Measurements from ENCODE around the gene SLC4A9.

Gene SLC4A9

DNA sequence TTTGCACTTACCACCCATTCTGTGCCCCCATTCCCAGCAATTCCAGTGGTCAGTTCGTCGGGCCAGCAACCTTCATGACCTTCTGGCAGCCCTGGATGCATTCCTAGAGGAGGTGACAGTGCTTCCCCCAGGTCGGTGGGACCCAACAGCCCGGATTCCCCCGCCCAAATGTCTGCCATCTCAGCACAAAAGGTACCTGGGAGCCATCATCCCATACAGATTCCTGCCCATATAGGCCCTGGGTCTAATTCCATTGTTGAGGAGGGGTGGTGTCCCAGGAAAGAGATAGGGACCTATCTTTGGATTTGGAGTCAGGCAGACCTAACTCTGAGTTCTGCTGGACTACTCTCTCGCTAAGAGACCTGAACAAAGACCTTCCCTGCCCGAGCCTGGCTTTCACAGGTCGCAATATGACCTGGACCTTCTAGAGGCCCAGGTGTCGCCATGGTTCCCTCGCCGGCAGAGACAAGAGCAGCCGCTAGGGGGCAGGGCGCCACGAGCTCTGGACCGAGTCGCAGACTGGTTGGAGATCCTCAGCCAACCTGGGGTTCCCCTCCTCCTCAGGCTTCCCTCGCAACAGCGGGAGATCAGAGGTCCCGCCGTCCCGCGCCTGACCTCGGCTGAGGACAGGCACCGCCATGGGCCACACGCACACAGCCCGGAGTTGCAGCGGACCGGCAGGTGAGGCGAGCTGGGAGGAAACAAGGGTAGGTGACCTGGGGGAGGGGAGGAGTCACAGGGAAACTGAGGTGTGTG lies 3.1 kb downstream of the SLC4A9 start:
- peaks cover 10% of the 10 kb centered on the region for H3K27me3 ChIP-seq (ENCODE audit: insufficient read depth, insufficient read length)
- H3K4me1 ChIP-seq (ENCODE audit: insufficient read depth, insufficient read length), result peaks cover 13% of the 10 kb centered on the region
- peak overlapping the region; percentile 56 for H3K9ac ChIP-seq (ENCODE audit: insufficient read length, low read depth)
- H3K36me3 ChIP-seq (ENCODE audit: insufficient read depth, insufficient read length, low read length), result no peaks in the 10 kb centered on the region
- H3K4me3 ChIP-seq (ENCODE audit: insufficient read length, low read depth), result peak overlapping the region; percentile 45
- TF ChIP-seq YY1 (IDR thresholded peaks at IDR 0.05; ENCODE audit: insufficient read depth, insufficient read length) (no peak), ZNF274 (IDR thresholded peaks at IDR 0.05; ENCODE audit: low read depth, low read length) (no peak)
- peak; percentile 42 for DNase-seq (ENCODE audit: low read depth, low spot score)
- H3K9me3 ChIP-seq (ENCODE audit: insufficient read depth, low read length), result no peaks in the 10 kb centered on the region

DNA sequence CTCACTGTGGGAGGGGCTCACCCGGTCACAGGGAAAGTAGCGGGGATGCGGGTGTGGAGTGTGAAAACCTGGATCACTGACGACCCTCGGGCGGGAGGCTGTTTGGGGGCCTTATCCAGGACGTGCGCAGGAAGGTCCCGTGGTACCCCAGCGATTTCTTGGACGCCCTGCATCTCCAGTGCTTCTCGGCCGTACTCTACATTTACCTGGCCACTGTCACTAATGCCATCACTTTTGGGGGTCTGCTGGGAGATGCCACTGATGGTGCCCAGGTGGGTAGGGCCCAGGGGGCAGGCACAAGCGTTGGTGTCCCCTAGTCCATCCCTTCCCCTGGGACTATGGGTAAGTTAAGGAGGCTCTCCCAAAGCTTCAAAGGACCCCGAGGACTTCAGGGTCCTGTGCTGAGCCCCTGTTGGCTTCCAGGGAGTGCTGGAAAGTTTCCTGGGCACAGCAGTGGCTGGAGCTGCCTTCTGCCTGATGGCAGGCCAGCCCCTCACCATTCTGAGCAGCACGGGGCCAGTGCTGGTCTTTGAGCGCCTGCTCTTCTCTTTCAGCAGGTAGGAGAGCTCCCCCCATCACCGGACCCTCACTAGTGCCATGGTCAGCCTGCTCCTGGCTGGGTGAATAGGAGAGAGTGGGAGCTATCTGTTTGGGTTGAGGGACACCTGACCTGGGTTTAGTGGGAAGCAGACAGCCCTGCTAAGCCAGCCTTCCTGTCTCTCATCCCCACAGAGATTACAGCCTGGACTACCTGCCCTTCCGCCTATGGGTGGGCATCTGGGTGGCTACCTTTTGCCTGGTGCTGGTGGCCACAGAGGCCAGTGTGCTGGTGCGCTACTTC lies 3.9 kb downstream of the SLC4A9 start:
- Histone ChIP-seq H3K9ac (ENCODE audit: insufficient read length, low read depth) (peak overlapping the region; percentile 56), H3K4me1 (ENCODE audit: insufficient read depth, insufficient read length) (peaks cover 9% of the 10 kb centered on the region), H3K27me3 (ENCODE audit: insufficient read depth, insufficient read length) (peaks cover 10% of the 10 kb centered on the region), H3K9me3 (ENCODE audit: insufficient read depth, low read length) (no peaks in the 10 kb centered on the region), H3K4me3 (ENCODE audit: insufficient read length, low read depth) (peak overlapping the region; percentile 45), H3K36me3 (ENCODE audit: insufficient read depth, insufficient read length, low read length) (no peaks in the 10 kb centered on the region)
- no peak for DNase-seq (ENCODE audit: low read depth, low spot score)
- TF ChIP-seq YY1 (IDR thresholded peaks at IDR 0.05; ENCODE audit: insufficient read depth, insufficient read length) (no peak), SUZ12 (IDR thresholded peaks at IDR 0.05; ENCODE audit: extremely low read depth, insufficient read depth, insufficient read length) (no peak), ZNF274 (IDR thresholded peaks at IDR 0.05; ENCODE audit: low read depth, low read length) (no peak)

DNA sequence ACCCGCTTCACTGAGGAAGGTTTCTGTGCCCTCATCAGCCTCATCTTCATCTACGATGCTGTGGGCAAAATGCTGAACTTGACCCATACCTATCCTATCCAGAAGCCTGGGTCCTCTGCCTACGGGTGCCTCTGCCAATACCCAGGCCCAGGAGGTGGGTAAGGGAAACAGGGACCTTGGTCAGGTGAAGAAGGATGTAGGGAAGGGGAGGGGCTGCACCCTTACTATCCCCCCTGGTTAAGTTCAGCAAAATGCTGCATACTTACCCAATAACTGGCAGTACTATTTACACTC lies 4.4 kb downstream of the SLC4A9 start:
- no peak overlapping the region for H3K4me3 ChIP-seq (ENCODE audit: insufficient read length, low read depth)
- H3K27me3 ChIP-seq (ENCODE audit: insufficient read depth, insufficient read length), result peaks cover 10% of the 10 kb centered on the region
- H3K9me3 ChIP-seq (ENCODE audit: insufficient read depth, low read length), result no peaks in the 10 kb centered on the region
- no peak for DNase-seq (ENCODE audit: low read depth, low spot score)
- TF ChIP-seq YY1 (IDR thresholded peaks at IDR 0.05; ENCODE audit: insufficient read depth, insufficient read length) (no peak), SUZ12 (IDR thresholded peaks at IDR 0.05; ENCODE audit: extremely low read depth, insufficient read depth, insufficient read length) (no peak), ZNF274 (IDR thresholded peaks at IDR 0.05; ENCODE audit: low read depth, low read length) (no peak)
- no peaks in the 10 kb centered on the region for H3K36me3 ChIP-seq (ENCODE audit: insufficient read depth, insufficient read length, low read length)
- H3K9ac ChIP-seq (ENCODE audit: insufficient read length, low read depth), result no peak overlapping the region
- peaks cover 9% of the 10 kb centered on the region for H3K4me1 ChIP-seq (ENCODE audit: insufficient read depth, insufficient read length)

DNA sequence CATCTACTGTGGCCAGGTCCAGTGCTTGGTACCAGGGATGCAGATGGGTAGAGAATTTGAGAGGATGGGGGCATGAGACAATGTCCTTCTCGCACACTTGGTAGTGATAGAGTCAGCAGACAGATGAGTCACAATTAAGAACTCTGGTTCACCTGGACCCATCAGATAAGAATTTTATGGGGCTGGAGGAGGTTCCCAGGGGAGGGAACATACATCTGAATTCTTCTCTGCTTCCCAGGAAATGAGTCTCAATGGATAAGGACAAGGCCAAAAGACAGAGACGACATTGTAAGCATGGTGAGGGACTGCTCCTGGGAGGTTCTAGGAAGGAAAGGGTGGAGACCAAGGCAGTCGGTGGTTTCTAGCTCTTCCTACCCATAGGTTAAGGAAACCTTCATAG lies 5.3 kb downstream of the SLC4A9 start:
- H3K4me1 ChIP-seq (ENCODE audit: insufficient read depth, insufficient read length), result peaks cover 4% of the 10 kb centered on the region
- H3K36me3 ChIP-seq (ENCODE audit: insufficient read depth, insufficient read length, low read length), result no peaks in the 10 kb centered on the region
- H3K9me3 ChIP-seq (ENCODE audit: insufficient read depth, low read length), result no peaks in the 10 kb centered on the region
- H3K9ac ChIP-seq (ENCODE audit: insufficient read length, low read depth), result no peak overlapping the region
- no peak overlapping the region for H3K4me3 ChIP-seq (ENCODE audit: insufficient read length, low read depth)
- H3K27me3 ChIP-seq (ENCODE audit: insufficient read depth, insufficient read length), result peaks cover 10% of the 10 kb centered on the region
- TF ChIP-seq SUZ12 (IDR thresholded peaks at IDR 0.05; ENCODE audit: extremely low read depth, insufficient read depth, insufficient read length) (no peak), YY1 (IDR thresholded peaks at IDR 0.05; ENCODE audit: insufficient read depth, insufficient read length) (no peak), ZNF274 (IDR thresholded peaks at IDR 0.05; ENCODE audit: low read depth, low read length) (no peak)
- no peak for DNase-seq (ENCODE audit: low read depth, low spot score)

DNA sequence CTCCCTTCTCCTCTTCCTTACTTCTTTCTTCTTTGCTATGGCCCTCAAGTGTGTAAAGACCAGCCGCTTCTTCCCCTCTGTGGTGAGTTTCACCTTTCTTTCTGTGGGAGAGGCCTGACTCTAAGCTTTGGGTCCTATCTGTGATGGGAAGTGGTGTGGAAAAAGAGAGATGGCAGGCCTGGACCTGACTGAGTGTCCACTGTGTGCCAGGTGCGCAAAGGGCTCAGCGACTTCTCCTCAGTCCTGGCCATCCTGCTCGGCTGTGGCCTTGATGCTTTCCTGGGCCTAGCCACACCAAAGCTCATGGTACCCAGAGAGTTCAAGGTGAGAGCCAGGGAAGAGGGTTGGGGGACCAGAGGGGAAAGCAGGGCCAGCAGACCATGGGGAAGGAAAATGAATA lies 5.9 kb downstream of the SLC4A9 start:
- Histone ChIP-seq H3K4me1 (ENCODE audit: insufficient read depth, insufficient read length) (peaks cover 4% of the 10 kb centered on the region), H3K9me3 (ENCODE audit: insufficient read depth, low read length) (no peaks in the 10 kb centered on the region), H3K36me3 (ENCODE audit: insufficient read depth, insufficient read length, low read length) (no peaks in the 10 kb centered on the region), H3K9ac (ENCODE audit: insufficient read length, low read depth) (no peak overlapping the region), H3K4me3 (ENCODE audit: insufficient read length, low read depth) (no peak overlapping the region), H3K27me3 (ENCODE audit: insufficient read depth, insufficient read length) (peaks cover 10% of the 10 kb centered on the region)
- no peak for DNase-seq (ENCODE audit: low read depth, low spot score)
- TF ChIP-seq ZNF274 (IDR thresholded peaks at IDR 0.05; ENCODE audit: low read depth, low read length), result no peak
- no peak for TF ChIP-seq SUZ12 (IDR thresholded peaks at IDR 0.05; ENCODE audit: extremely low read depth, insufficient read depth, insufficient read length)
- no peak for TF ChIP-seq YY1 (IDR thresholded peaks at IDR 0.05; ENCODE audit: insufficient read depth, insufficient read length)

DNA sequence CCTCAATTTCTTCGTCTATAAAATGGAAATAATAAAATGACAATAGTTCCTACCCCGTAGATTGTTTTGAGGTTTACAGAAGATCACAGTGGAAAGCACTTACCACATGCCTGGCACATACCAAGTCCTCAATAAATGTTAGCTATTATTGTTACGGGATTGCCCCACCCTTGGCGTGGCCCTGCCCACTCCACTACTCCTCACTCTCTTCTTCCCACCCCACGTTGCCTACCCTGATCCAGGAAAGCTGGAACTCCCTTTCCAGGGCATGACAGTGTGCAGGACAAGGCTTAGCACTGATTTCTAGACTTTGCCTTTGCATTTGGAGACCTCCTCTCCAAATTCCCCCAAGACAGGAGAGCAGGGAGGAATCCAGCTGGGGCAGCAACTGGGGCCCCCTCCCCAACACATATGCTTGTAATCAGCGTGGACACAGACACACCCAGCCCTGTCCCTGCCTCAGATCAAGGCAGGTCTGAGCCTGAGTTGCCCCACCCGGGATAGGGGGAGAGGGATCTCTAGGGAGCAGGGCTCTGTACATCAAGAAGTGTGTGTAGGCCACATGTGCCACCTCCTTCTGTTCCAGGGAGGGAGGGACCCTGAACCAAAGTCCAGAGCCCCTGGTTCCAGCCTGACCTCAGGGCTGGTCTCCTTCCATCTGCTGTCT lies 6.7 kb downstream of the SLC4A9 start:
- Histone ChIP-seq H3K4me1 (ENCODE audit: insufficient read depth, insufficient read length) (peaks cover 4% of the 10 kb centered on the region), H3K36me3 (ENCODE audit: insufficient read depth, insufficient read length, low read length) (no peaks in the 10 kb centered on the region), H3K9ac (ENCODE audit: insufficient read length, low read depth) (no peak overlapping the region), H3K4me3 (ENCODE audit: insufficient read length, low read depth) (no peak overlapping the region), H3K9me3 (ENCODE audit: insufficient read depth, low read length) (no peaks in the 10 kb centered on the region), H3K27me3 (ENCODE audit: insufficient read depth, insufficient read length) (peaks cover 10% of the 10 kb centered on the region)
- DNase-seq (ENCODE audit: low read depth, low spot score), result no peak
- TF ChIP-seq YY1 (IDR thresholded peaks at IDR 0.05; ENCODE audit: insufficient read depth, insufficient read length) (no peak), SUZ12 (IDR thresholded peaks at IDR 0.05; ENCODE audit: extremely low read depth, insufficient read depth, insufficient read length) (no peak), ZNF274 (IDR thresholded peaks at IDR 0.05; ENCODE audit: low read depth, low read length) (no peak)

Measured in NT2/D1 (cell line).